Erythroblast (primary cell): ENCODE results near the gene YPEL2.

Experiments
- GATA1 ChIP-seq: IDR thresholded peaks from 2 replicates; pipeline ENCODE4 v1.6.1; 2011; ENCODE audit warnings: low read depth, mild to moderate bottlenecking, control low read depth, low read length, moderate library complexity
- POLR2A ChIP-seq: IDR thresholded peaks from 2 replicates; pipeline ENCODE4 v1.6.1; 2011; ENCODE audit warnings: mild to moderate bottlenecking, low read length

GRCh38 chr17:59421722-59422121 lies 90.3 kb downstream of the YPEL2 start:
- TF ChIP-seq POLR2A = no peak
- no peak for TF ChIP-seq GATA1
